ENCODE results near the gene STPG3.

Gene STPG3

GRCh38 chr9:137298401-137299202 lies 47.5 kb downstream of the STPG3 start:
- no peak for DNase-seq (ENCODE audit: low read depth in 1 of 2, low spot score in 1 of 2)
- Histone ChIP-seq H3K27ac (replicated peaks) (no peak overlapping the region), H3K27me3 (ENCODE audit: insufficient read depth, poor library complexity, severe bottlenecking) (peaks cover 15% of the 10 kb centered on the region), H3K4me3 (replicated peaks; ENCODE audit: insufficient read depth, low read length) (no peak overlapping the region)
- TF ChIP-seq REST (IDR thresholded peaks at IDR 0.05; ENCODE audit: insufficient replicate concordance, low read depth): no peak
- TF ChIP-seq CTCF (IDR thresholded peaks at IDR 0.05; ENCODE audit: insufficient read depth, low read length): no peak
- no peak for TF ChIP-seq SPI1 (IDR thresholded peaks at IDR 0.05; ENCODE audit: borderline replicate concordance, low read depth)
- TF ChIP-seq GABPA (IDR thresholded peaks at IDR 0.05; ENCODE audit: low read depth): no peak
- no peak for TF ChIP-seq POLR2AphosphoS5 (IDR thresholded peaks at IDR 0.05; ENCODE audit: low read depth)

- Histone ChIP-seq H3K27me3 (ENCODE audit: insufficient read depth, poor library complexity, severe bottlenecking) (peaks cover 15% of the 10 kb centered on the region), H3K4me3 (replicated peaks; ENCODE audit: insufficient read depth, low read length) (no peak overlapping the region), H3K27ac (replicated peaks) (no peak overlapping the region)
- TF ChIP-seq SPI1 (IDR thresholded peaks at IDR 0.05; ENCODE audit: borderline replicate concordance, low read depth): no peak
- TF ChIP-seq REST (IDR thresholded peaks at IDR 0.05; ENCODE audit: insufficient replicate concordance, low read depth): no peak
- TF ChIP-seq CTCF (IDR thresholded peaks at IDR 0.05; ENCODE audit: insufficient read depth, low read length): no peak
- TF ChIP-seq GABPA (IDR thresholded peaks at IDR 0.05; ENCODE audit: low read depth): no peak
- no peak for TF ChIP-seq POLR2AphosphoS5 (IDR thresholded peaks at IDR 0.05; ENCODE audit: low read depth)
- no peak for DNase-seq (ENCODE audit: low read depth in 1 of 2, low spot score in 1 of 2)
Measured at GRCh38 chr9:137299203-137299565, 48.1 kb downstream of the STPG3 start.

- Histone ChIP-seq H3K27ac (replicated peaks) (no peak overlapping the region), H3K4me3 (replicated peaks; ENCODE audit: insufficient read depth, low read length) (no peak overlapping the region)
Measured at GRCh38 chr9:137299938-137300337, 48.9 kb downstream of the STPG3 start.

More at GRCh38 chr9:137299938-137300337, 48.9 kb downstream of the STPG3 start:
- TF ChIP-seq POLR2AphosphoS5 (IDR thresholded peaks at IDR 0.05; ENCODE audit: low read depth) (no peak), REST (IDR thresholded peaks at IDR 0.05; ENCODE audit: insufficient replicate concordance, low read depth) (no peak), SPI1 (IDR thresholded peaks at IDR 0.05; ENCODE audit: borderline replicate concordance, low read depth) (no peak), CTCF (IDR thresholded peaks at IDR 0.05; ENCODE audit: insufficient read depth, low read length) (no peak), GABPA (IDR thresholded peaks at IDR 0.05; ENCODE audit: low read depth) (no peak)
- no peak for DNase-seq (ENCODE audit: low read depth in 1 of 2, low spot score in 1 of 2)
- H3K27me3 ChIP-seq (ENCODE audit: insufficient read depth, poor library complexity, severe bottlenecking): peaks cover 18% of the 10 kb centered on the region
